ENCODE measurements around the gene KANSL1.
"Not testable (repeated sequence)": the region's sequence is repeated elsewhere in the genome, so short reads cannot be mapped to it uniquely, and the experiment has no call there.

Gene KANSL1, protein sequence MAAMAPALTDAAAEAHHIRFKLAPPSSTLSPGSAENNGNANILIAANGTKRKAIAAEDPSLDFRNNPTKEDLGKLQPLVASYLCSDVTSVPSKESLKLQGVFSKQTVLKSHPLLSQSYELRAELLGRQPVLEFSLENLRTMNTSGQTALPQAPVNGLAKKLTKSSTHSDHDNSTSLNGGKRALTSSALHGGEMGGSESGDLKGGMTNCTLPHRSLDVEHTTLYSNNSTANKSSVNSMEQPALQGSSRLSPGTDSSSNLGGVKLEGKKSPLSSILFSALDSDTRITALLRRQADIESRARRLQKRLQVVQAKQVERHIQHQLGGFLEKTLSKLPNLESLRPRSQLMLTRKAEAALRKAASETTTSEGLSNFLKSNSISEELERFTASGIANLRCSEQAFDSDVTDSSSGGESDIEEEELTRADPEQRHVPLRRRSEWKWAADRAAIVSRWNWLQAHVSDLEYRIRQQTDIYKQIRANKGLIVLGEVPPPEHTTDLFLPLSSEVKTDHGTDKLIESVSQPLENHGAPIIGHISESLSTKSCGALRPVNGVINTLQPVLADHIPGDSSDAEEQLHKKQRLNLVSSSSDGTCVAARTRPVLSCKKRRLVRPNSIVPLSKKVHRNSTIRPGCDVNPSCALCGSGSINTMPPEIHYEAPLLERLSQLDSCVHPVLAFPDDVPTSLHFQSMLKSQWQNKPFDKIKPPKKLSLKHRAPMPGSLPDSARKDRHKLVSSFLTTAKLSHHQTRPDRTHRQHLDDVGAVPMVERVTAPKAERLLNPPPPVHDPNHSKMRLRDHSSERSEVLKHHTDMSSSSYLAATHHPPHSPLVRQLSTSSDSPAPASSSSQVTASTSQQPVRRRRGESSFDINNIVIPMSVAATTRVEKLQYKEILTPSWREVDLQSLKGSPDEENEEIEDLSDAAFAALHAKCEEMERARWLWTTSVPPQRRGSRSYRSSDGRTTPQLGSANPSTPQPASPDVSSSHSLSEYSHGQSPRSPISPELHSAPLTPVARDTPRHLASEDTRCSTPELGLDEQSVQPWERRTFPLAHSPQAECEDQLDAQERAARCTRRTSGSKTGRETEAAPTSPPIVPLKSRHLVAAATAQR (N-terminal part only)

GRCh38 chr17:46193151-46193625 is at the start of gene KANSL1:
KANSL1 (minus strand) TSS chr17:46193429; CDS start chr17:46172143, 21,286 bp downstream.
- peak; percentile 93 for DNase-seq (ENCODE audit: low read depth in 2 of 2)

DNA sequence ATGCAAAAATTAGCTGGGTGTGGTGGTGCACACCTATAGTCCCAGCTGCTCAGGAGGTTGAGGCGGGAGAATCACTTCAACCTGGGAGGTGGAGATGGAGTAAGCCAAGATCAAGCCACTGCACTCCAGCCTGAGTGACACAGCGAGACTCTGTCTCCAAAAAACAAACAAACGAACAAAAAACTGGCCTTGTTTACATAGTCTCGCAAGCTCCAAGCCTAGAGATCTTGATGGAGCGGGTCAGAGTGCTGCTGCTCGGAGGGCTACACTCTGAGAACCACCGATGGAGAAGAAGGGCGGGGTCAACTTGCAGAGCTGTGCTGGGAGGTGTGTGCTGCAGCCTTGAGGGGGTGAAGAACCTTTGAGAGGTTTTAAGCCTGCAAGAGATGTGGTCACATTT is 38.1 kb upstream of the KANSL1 start:
- not testable (repeated sequence) for DNase-seq (ENCODE audit: low read depth in 2 of 2)

GRCh38 chr17:46225274-46225794 is 32.1 kb upstream of the KANSL1 start:
- peak; percentile 93 for DNase-seq (ENCODE audit: low read depth in 2 of 2)

- DNase-seq (ENCODE audit: low read depth in 2 of 2) = not testable (repeated sequence)
Observed at GRCh38 chr17:46224864-46225263, 31.6 kb upstream of the KANSL1 start.

DNA sequence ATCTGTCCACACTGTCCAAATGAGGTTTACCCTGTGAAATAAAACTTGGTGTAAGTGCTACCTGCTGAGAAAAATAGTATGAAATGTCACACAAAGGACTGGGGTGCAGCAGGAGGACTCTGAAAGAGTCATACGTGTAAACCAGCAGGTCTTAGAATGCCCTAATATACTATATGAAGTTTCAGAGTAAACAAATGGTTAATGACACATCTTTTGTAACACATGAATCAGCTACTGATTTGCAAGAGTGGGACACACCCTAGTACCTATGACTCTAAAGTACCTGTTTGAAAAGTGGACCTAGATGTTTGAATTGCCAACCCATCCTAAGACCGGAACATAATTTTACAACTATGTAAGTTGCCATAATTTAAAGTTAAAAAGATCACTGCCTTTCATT is 29.8 kb upstream of the KANSL1 start:
- not testable (repeated sequence) for DNase-seq (ENCODE audit: low read depth in 2 of 2)

- DNase-seq (ENCODE audit: low read depth in 2 of 2) = no peak
Observed at GRCh38 chr17:46216682-46217081, 23.5 kb upstream of the KANSL1 start.

DNA sequence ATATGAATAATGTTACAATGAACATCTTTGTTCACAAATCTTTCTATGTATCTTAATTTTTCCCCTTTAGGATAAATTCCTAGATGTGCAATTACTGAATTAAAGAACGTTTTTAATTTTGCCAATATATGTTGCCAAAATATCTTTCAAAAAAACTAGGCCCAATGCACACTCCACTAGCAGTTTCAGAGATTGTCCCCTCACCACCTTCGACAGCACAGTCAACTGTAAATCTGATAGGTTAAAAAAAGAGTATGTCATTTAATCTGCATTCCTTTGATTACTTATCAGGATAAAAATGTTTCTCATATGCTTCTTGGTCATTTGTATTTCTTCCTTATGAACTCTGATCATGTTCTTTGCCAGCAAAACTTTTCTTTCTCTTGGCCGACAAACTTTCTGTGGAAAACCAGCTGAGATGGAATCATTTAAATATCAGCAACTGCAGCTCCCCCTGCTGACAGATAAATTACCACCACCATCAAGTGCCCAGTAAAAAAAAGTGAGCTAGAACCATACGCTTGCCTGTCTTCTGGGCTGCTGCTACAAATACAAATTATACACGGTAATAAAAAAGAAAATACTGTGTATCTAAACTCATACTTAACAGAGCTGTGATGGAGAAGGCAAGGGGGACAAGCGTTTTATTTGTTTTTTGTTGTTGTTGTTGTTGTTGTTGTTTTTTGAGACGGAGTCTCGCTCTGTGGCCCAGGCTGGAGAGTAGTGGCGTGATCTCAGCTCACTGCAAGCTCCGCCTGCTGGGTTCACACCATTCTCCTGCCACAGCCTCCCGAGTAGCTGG is 19.6 kb upstream of the KANSL1 start:
- peak; percentile 72 to 73 for DNase-seq (ENCODE audit: low read depth in 2 of 2)

DNA sequence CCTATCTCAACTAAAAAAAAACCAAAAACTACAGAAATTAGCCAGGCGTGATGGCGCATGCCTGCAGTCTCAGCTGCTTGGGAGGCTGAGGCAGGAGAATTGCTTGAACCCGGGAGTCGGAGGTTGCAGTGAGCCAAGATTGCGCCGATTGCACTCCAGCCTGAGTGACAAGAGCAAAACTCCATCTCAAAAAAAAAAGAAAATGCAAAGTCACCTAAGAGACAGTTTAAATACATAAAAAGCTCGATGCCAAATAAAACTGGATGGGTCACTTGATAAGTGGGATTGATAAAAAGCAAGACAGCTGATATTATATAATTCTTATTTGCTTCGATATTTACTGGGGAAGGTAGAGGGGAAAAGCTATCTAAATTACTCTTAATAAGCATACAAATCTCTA is 15.8 kb upstream of the KANSL1 start:
- DNase-seq (ENCODE audit: low read depth in 2 of 2) = no peak

- DNase-seq (ENCODE audit: low read depth in 2 of 2) = no peak
Observed at GRCh38 chr17:46205975-46206374, 12.7 kb upstream of the KANSL1 start.

GRCh38 chr17:46202424-46202823 is 9.2 kb upstream of the KANSL1 start:
- DNase-seq (ENCODE audit: low read depth in 2 of 2) = no peak

DNA sequence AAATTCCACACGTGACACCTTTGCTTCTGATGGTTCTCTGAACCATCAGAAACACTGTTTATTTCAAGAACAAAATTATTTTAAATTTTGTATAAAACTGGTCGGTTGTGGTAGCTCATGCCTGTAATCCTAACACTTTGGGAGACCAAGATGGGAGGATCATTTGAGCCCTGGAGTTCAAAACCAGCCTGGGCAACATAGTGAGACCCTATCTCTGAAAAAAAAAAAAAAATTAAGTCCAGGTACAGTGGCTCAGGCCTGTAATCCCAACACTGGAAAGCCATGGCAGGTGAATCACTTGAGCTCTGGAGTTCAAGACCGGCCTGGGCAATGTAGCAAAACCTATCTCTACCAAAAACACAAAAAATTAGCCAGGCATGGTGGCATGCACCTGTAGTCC is 8.3 kb upstream of the KANSL1 start:
- DNase-seq (ENCODE audit: low read depth in 2 of 2) = no peak

- DNase-seq (ENCODE audit: low read depth in 2 of 2) = no peak
Observed at GRCh38 chr17:46200197-46200596, 7.0 kb upstream of the KANSL1 start.

GRCh38 chr17:46199379-46199778 is 6.2 kb upstream of the KANSL1 start:
- DNase-seq (ENCODE audit: low read depth in 2 of 2) = no peak

GRCh38 chr17:46198233-46198632 is 5.0 kb upstream of the KANSL1 start:
- no peak for DNase-seq (ENCODE audit: low read depth in 2 of 2)

DNA sequence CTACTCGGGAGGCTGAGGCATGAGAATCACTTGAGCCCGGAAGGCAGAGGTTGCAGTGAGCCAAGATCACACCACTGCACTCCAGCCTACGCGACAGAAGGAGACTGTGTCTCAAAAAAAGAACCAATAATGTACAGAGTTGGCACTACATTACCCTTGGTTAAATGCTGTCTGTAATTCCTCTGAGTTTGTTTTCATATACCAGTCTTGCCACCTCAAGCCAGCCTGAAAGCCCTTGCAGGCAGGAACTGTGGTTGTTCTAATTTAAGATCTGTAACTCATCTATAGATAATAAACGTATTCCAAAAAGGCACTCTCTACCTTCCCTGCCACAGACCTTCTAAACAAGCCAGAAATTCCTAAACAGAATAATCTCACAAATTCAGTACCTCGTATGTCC is 4.3 kb upstream of the KANSL1 start:
- DNase-seq (ENCODE audit: low read depth in 2 of 2) = no peak

GRCh38 chr17:46195939-46196716 is 2.9 kb upstream of the KANSL1 start:
- DNase-seq (ENCODE audit: low read depth in 2 of 2) = no peak

DNA sequence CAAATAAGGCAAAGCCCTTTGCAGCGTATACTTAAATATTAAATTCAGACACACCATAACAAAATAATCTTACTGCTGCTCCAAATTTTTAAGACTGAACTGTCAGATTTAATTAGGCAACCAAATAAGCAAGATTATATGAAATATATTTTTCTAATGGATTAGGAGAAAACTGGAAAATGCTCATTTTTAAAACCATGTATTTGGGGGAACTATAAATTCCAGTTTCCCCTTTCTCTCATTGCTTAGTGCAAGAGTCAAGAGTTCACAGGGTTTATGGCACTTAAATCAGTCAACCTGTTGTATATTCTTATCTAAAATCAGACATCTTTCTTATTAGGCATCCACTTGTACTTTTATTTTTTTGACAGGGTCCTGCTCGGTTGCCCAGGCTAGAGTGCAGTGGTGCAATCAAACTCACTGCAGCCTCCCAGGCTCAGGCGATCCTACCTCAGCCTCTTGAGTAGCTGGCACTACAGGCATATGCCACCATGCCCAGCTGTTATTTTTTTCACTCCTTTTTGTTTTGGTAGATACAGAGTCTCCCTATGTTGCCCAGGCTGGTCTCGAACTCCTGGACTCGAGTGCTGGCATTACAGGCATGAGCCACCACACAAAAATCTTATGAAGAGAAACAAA is 2.1 kb upstream of the KANSL1 start:
- no peak for DNase-seq (ENCODE audit: low read depth in 2 of 2)

DNA sequence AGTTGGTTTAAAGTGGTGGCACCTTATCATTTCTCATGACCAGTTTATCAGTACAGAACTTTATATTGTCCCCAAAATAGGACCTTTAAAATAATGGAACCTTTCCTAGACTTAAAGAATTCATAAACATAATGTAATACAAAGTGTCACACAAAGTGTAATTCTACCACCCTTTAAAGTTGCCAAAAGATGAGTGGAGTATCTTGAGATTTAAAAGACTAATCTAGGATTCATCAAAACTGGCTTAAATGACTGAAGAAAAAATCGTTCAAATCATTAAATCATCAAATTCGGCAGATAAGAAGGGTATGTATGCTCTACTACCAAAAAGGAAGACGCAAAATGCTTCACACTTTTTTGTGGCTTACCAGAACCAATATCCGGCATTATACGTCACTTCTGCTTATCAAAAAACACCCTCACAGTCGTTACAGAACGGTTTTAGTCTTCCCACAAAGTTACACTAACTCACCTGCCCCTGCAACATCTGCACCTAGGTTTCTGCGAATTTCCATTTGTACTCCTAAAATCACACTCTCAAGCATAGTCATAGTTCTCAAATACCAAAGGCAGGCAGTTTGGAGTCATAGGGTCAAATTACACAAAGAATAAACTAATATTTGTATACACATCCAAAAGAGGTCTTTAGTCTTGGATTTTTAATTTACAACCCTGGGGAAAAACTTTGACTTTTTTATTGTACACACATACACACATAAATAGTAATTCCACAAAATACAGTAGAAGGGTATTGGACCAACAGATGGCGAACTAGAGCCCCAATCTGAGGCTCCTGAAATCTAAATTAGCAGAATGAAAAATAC is 1.4 kb upstream of the KANSL1 start:
- DNase-seq (ENCODE audit: low read depth in 2 of 2) = peak; percentile 67 to 69
